ENCODE data around the gene KRT74. TPM values are rescaled to one million over a fixed set of nuclear protein-coding genes. Genes with fewer than 3 reads are reported as not detected.

The KRT74 gene
- total and polyA plus RNA-seq, 2 donors from 2014 or later = not detected

DNA sequence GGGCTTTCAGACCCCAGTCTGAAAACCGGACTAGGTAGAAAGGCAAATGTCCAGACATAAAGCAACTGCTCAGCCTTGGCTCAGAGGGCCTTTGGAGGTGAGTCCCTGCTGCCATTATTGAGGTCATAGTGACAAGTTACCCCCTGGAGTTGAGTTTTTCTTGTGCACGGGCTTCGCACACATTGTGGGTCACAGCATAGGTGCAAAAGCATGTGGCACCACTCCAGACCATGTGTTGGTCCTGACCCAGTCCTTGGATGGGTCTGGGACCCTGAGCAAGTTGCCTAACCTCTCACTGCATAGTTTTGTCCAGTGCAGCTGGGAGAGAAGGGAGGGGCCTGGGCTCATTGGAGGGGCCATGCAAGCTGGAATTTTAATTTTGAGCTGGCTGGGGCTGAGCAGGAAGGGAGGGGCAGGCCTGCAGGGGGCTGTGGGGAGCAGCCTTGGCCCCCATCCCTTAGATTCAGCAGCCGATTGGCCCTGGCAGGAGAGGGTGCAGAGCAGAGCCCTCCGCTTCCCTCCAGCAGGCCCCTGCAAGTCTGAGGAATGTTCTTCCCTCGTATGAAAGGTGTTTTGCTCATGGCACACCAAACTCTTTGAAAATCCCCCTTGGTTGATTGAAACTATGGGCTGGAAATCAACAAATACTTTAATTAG, 49.3 kb downstream of the KRT74 start:
- no peaks in the 10 kb centered on the region for H3K4me1 ChIP-seq (ENCODE audit: control insufficient read depth in 2 of 3, insufficient read depth in 2 of 3, low read depth in 1 of 3, low read length in 3 of 3)
- no peak for FAIRE-seq
- H3K36me3 ChIP-seq (ENCODE audit: control insufficient read depth in 2 of 3, insufficient read depth in 3 of 3, low read length in 3 of 3) = no peaks in the 10 kb centered on the region
- H3K27ac ChIP-seq (ENCODE audit: low read depth in 2 of 2, low read length in 2 of 2) = no peak overlapping the region
- peak in 1 of 5 donors; percentile 8 for DNase-seq
- intact Hi-C loops (cut with DNase I) = no loop called here
- H3K9ac ChIP-seq (ENCODE audit: low read length in 3 of 3) = no peak overlapping the region
- no peaks in the 10 kb centered on the region for H3K9me3 ChIP-seq (ENCODE audit: control insufficient read depth in 2 of 3, insufficient read depth in 1 of 3, low read length in 3 of 3)
- no peaks in the 10 kb centered on the region for H3K27me3 ChIP-seq (ENCODE audit: control insufficient read depth, insufficient read depth, low read length)
- H3K4me3 ChIP-seq (ENCODE audit: low read length in 3 of 3) = no peak overlapping the region
- no peak for TF ChIP-seq CTCF (IDR thresholded peaks at IDR 0.05; ENCODE audit: borderline replicate concordance, extremely low read depth, insufficient read depth)

GRCh38 chr12:52523824-52524223, 49.8 kb downstream of the KRT74 start:
- Histone ChIP-seq H3K27ac (ENCODE audit: low read depth in 2 of 2, low read length in 2 of 2) (no peak overlapping the region), H3K9me3 (ENCODE audit: control insufficient read depth in 2 of 3, insufficient read depth in 1 of 3, low read length in 3 of 3) (no peaks in the 10 kb centered on the region), H3K4me1 (ENCODE audit: control insufficient read depth in 2 of 3, insufficient read depth in 2 of 3, low read depth in 1 of 3, low read length in 3 of 3) (no peaks in the 10 kb centered on the region), H3K36me3 (ENCODE audit: control insufficient read depth in 2 of 3, insufficient read depth in 3 of 3, low read length in 3 of 3) (no peaks in the 10 kb centered on the region), H3K9ac (ENCODE audit: low read length in 3 of 3) (no peak overlapping the region), H3K27me3 (ENCODE audit: control insufficient read depth, insufficient read depth, low read length) (no peaks in the 10 kb centered on the region), H3K4me3 (ENCODE audit: low read length in 3 of 3) (no peak overlapping the region)
- TF ChIP-seq CTCF (IDR thresholded peaks at IDR 0.05; ENCODE audit: borderline replicate concordance, extremely low read depth, insufficient read depth) = no peak
- intact Hi-C loops (cut with DNase I) = no loop called here
- FAIRE-seq = no peak
- no peak for DNase-seq

DNA sequence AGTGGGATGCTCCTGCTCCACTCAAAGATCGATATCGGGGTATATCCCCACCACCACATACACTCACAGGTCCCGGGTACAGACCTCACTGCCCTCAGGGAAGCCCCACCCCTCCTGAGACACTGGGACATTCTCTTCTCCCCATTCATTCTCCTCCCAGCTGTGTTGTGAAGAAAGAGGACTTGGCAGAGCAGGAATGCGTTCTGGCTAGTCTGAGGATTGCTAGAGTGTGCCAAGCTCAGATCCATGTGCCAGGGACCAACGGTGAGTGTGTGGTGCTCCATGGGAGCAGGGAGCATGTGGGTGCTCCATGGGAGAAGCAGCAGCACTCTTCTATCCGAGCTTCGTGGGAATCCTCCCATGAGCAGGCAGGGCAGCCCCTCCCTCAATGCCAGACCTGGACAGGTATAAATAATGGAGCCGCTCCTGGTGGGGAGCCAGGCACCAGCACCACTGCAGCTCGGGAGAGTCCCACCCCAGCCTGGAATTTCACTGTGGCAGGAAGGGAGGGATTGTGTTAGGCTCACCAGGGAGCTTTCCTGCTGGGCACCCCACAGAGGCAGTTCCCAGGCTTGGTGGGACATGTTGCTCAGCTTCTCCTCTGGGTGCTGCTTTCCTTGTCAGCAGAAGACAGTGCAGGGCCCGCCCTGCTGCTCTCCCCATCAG, 51.2 kb downstream of the KRT74 start:
- TF ChIP-seq CTCF (IDR thresholded peaks at IDR 0.05; ENCODE audit: borderline replicate concordance, extremely low read depth, insufficient read depth) = no peak
- H3K4me3 ChIP-seq (ENCODE audit: low read length in 3 of 3) = no peak overlapping the region
- no peak overlapping the region for H3K9ac ChIP-seq (ENCODE audit: low read length in 3 of 3)
- DNase-seq = peak in 1 of 5 donors; percentile 26
- intact Hi-C loops (cut with DNase I) = no loop called here
- H3K9me3 ChIP-seq (ENCODE audit: control insufficient read depth in 2 of 3, insufficient read depth in 1 of 3, low read length in 3 of 3) = no peaks in the 10 kb centered on the region
- no peaks in the 10 kb centered on the region for H3K36me3 ChIP-seq (ENCODE audit: control insufficient read depth in 2 of 3, insufficient read depth in 3 of 3, low read length in 3 of 3)
- no peak overlapping the region for H3K27ac ChIP-seq (ENCODE audit: low read depth in 2 of 2, low read length in 2 of 2)
- no peaks in the 10 kb centered on the region for H3K27me3 ChIP-seq (ENCODE audit: control insufficient read depth, insufficient read depth, low read length)
- no peaks in the 10 kb centered on the region for H3K4me1 ChIP-seq (ENCODE audit: control insufficient read depth in 2 of 3, insufficient read depth in 2 of 3, low read depth in 1 of 3, low read length in 3 of 3)
- FAIRE-seq = no peak
